GM12865 (cell line): ENCODE results near the gene COX7A2L.
"Not testable (repeated sequence)": the region's sequence is repeated elsewhere in the genome, so short reads cannot be mapped to it uniquely, and the experiment has no call there.

Experiments used
- DNase-seq: peaks from one replicate; pipeline ENCODE4 v3.0.0; 2010; ENCODE audit warnings: low read depth
- H3K4me3 ChIP-seq: 2 replicates; pipeline ENCODE4 v1.5.1; 2011; ENCODE audit warnings: mild to moderate bottlenecking, low read depth, low read length, control low read depth
- TF ChIP-seq, protein P1 (sequence below): IDR thresholded peaks from 2 replicates; pipeline ENCODE4 v1.5.1; 2011; ENCODE audit warnings: low read length, control low read depth, low read depth, inconsistent platforms; ENCODE audit not compliant: insufficient read depth; ENCODE audit errors: missing control alignments

The COX7A2L gene

DNA sequence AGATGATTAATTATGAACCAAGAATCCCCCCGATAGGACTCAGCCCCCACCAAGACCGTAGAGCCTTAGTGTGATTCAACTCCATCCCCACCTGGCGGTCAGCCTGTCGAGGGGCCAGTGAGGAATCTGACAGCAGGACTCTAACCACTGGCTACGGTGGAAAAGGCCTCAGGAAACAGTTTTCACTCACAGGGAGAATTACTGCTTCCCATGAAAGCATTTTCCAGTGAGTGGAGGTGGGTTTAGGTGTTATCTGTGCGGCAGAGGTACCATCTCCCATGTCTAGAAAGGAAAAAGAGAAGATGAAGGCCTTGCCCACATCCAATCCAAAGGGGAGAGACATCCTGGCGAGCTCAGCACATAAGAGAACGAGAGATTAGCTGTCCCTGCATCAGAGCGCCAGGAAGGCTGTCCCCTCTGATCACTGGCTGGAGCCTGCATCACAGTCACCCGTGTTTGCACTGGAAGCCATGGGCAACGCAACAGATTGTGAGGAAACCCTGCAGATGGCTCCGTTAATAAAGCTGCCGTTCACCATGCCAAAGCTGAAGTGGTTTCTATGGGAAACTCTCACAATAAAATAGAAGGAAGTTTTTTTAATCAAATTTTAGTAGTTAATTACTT, 22.3 kb downstream of the COX7A2L start:
- no peak overlapping the region for H3K4me3 ChIP-seq
- DNase-seq: no peak
- TF ChIP-seq, protein P1, sequence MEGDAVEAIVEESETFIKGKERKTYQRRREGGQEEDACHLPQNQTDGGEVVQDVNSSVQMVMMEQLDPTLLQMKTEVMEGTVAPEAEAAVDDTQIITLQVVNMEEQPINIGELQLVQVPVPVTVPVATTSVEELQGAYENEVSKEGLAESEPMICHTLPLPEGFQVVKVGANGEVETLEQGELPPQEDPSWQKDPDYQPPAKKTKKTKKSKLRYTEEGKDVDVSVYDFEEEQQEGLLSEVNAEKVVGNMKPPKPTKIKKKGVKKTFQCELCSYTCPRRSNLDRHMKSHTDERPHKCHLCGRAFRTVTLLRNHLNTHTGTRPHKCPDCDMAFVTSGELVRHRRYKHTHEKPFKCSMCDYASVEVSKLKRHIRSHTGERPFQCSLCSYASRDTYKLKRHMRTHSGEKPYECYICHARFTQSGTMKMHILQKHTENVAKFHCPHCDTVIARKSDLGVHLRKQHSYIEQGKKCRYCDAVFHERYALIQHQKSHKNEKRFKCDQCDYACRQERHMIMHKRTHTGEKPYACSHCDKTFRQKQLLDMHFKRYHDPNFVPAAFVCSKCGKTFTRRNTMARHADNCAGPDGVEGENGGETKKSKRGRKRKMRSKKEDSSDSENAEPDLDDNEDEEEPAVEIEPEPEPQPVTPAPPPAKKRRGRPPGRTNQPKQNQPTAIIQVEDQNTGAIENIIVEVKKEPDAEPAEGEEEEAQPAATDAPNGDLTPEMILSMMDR: no peak

DNA sequence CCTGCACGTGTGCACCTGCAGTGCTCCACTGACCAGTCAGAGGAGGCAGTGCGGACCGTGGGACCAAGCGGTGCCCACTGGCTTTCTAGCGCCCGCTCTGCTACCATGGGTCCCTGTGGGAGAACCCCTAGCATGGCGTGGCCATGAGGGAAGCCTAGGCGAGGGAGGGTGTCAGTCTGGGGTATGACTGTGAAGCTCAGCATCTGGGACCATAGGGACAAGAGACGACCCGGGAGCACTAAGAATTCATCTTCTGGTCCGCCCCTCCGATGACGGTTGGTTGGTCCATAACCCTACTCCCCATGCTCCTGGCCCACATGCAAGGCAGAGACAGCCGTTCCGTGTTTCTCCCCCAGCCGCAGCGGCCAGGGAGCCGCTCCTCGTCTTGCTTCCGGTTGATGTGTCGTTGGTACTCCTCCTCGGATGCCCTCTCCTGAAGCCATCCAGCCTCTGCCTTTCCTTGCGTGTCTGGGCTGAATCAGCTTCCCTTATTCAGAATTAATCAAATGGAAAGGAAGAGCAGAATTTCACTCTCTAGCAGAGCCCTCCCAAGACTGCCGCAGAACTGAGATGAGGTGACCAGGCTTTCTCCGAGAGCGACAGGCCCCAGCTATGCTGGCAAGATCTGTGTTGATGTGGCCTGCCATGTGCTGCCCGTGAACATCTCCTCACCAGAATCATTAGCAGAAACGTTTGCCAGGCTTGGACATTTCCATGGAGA, 23.0 kb downstream of the COX7A2L start:
- no peak for DNase-seq
- TF ChIP-seq, protein P1: no peak
- H3K4me3 ChIP-seq: no peak overlapping the region

DNA sequence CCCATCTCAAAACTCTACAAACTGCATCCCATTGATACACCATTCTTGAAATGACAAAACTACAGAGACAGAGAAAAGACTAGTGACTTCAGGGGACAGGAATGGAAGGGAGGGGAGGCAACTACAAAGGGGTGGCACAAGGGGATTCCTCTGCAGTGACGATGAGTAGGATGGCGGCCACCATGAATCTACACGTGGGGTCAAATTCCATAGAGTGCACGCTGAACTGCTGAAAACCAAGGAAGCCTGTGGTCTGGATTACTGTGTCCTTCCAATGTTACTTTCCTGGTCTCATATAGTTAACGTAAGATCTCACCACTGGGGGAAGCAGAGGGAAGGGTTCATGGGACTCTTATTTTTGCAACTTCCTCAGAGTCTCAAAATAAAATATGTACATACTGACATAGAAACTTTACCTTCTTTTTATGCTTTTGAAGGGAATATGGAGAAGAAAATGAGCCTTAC, 23.6 kb downstream of the COX7A2L start:
- no peak for DNase-seq
- no peak overlapping the region for H3K4me3 ChIP-seq
- TF ChIP-seq, protein P1: no peak

DNA sequence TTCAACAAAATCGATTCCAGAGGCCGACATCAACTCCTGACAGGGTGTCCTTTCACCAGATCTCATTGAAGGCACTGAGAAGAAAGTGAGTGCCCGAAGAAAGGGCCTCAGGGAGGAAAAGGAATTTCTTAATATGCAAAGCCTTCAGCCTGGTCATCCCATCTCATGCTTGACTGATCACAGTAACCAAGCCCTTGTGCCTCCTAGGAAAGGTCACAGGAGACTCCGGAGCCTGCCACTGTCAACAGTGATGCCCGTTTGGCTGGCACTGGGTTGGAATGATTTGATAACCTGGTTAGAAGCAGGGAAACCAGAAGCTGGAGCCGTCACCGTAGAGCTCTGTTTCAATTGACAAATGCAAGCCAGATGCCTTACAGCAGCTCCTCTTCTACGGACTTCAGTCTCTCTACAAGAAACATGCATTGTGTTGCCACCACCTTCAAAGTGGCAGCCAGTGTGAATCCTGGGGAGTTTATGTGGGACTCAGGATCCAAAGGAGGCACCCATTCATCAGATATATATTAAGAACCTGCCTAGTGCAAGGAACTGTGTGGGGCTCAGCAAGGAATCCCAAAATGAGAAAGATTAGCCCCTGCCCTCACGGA, 24.6 kb downstream of the COX7A2L start:
- DNase-seq: no peak
- no peak overlapping the region for H3K4me3 ChIP-seq

DNA sequence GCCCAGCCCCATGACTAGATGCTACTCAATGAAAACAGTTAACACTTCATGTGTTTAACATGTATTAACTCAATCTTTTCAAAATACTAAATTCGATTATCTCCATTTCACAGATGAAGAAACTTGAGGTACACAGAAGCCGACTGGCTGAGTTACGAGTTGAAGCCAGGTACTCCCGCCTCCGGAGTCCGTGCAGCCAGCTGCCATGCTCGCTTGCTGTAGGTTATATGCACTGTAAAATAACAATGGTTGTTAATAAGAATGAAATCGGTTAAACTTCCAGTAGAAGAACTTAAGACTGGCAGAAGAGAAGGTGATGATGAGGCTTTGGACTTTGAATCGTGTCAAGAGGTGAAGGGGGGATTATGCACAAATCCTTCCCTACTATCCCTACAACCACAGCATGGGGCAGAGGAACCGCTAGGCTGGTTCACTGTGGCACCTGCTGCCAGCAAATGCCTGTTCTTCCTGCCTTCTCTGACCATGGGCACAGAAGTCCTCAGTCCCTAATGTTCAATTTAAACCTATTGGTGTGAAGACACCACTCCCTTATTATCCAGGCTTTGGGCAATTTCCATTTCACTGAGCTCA, 25.4 kb downstream of the COX7A2L start:
- no peak overlapping the region for H3K4me3 ChIP-seq
- TF ChIP-seq, protein P1: no peak
- DNase-seq: no peak

More for the DNA sequence above, 24.6 kb downstream of the COX7A2L start:
- TF ChIP-seq, protein P1: no peak

DNA sequence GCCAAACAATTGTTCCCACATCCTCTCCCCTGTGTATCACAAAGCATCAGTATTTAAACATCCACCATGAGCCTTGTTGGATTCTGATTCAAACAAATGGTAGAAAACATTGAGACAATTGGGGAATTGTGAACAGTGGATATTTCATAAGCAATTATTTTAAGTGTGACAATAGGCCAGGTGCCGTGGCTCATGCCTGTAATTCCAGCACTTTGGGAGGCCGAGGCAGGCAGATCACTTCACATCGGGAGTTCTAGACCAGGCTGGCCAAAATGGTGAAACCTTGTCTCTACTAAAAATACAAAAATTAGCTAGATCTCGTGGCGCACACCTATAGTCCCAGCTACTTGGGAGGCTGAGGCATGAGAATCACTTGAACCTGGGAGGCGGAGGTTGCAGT, 26.2 kb downstream of the COX7A2L start:
- not testable (repeated sequence) for H3K4me3 ChIP-seq, DNase-seq

DNA sequence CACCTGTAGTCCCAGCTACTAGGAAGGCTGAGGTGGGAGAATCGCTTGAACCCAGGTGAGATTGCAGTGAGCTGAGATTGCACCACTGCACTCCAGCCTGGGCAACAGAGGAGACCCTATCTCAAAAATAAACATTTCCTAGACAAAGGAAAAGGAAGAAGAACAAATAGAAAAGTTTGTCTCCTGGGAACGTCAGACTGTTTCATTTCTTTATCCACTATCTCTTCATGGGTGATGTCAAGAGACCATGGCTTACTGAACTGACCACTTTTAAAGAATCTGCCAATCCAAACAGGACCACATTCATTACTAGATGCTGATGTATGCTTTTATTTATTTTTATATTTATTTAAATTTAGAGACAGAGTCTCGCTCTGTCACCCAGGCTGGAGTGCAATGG, 26.8 kb downstream of the COX7A2L start:
- DNase-seq: no peak
- TF ChIP-seq, protein P1: no peak
- H3K4me3 ChIP-seq: no peak overlapping the region
